ENCODE data around the gene AVP. TPM values are rescaled to one million over a fixed set of nuclear protein-coding genes. Genes with fewer than 3 reads are reported as not detected.
"Not testable (repeated sequence)": the region's sequence is repeated elsewhere in the genome, so short reads cannot be mapped to it uniquely, and the experiment has no call there.

AVP gene
- total RNA-seq, 1 experiment from 2014 or later: not detected

GRCh38 chr20:3126527-3126859, 42.0 kb upstream of the AVP start:
- no TSS peak for BruUV-seq (replicated peaks)
- Histone ChIP-seq H3K36me3 (ENCODE audit: control insufficient read depth, insufficient read depth, low read length) (no peaks in the 10 kb centered on the region), H3K4me1 (ENCODE audit: control insufficient read depth, insufficient read depth, low read length) (no peaks in the 10 kb centered on the region), H3K4me3 (ENCODE audit: low read depth in 2 of 2, low read length in 2 of 2) (no peak overlapping the region), H3K9me3 (ENCODE audit: control insufficient read depth, insufficient read depth, low read depth, low read length) (no peaks in the 10 kb centered on the region), H3K27ac (ENCODE audit: low read length) (no peak overlapping the region), H3K27me3 (ENCODE audit: control insufficient read depth, insufficient read depth, low read length) (no peaks in the 10 kb centered on the region)
- TF ChIP-seq CTCF (IDR thresholded peaks at IDR 0.05): no peak
- TF ChIP-seq POLR2AphosphoS5 (IDR thresholded peaks at IDR 0.05; ENCODE audit: low read depth, low read length): no peak
- no peak for TF ChIP-seq SIN3A (IDR thresholded peaks at IDR 0.05; ENCODE audit: borderline replicate concordance, insufficient read depth, low read depth, low read length)
- no peak for TF ChIP-seq TCF7L2 (IDR thresholded peaks at IDR 0.05; ENCODE audit: low read depth, low read length)
- TF ChIP-seq REST (IDR thresholded peaks at IDR 0.05; ENCODE audit: insufficient read depth in 1 of 2, low read depth in 2 of 2, low read length in 1 of 2): no peak
- DNase-seq (ENCODE audit: low read depth, low spot score) (no peak), ATAC-seq (no peak)
- intact Hi-C loops (cut with micrococcal nuclease; ENCODE audit: unreplicated experiment) (no loop called here), in situ Hi-C loops (cut with HindIII; ENCODE audit: low pct_unique_long_range_greater_than_20kb, low sequenced_read_pairs) (no loop called here)
- ChIA-PET CTCF (no interaction called here), POLR2A (no interaction called here)

GRCh38 chr20:3125776-3126526, 41.4 kb upstream of the AVP start:
- intact Hi-C loops (cut with micrococcal nuclease; ENCODE audit: unreplicated experiment); in situ Hi-C loops (cut with HindIII; ENCODE audit: low pct_unique_long_range_greater_than_20kb, low sequenced_read_pairs); H3K4me3 ChIP-seq (ENCODE audit: low read depth in 2 of 2, low read length in 2 of 2); POLR2A ChIA-PET; H3K4me1 ChIP-seq (ENCODE audit: control insufficient read depth, insufficient read depth, low read length); CTCF ChIA-PET; H3K27ac ChIP-seq (ENCODE audit: low read length); BruUV-seq (replicated peaks); DNase-seq (ENCODE audit: low read depth, low spot score); ATAC-seq; H3K36me3 ChIP-seq (ENCODE audit: control insufficient read depth, insufficient read depth, low read length); H3K27me3 ChIP-seq (ENCODE audit: control insufficient read depth, insufficient read depth, low read length); H3K9me3 ChIP-seq (ENCODE audit: control insufficient read depth, insufficient read depth, low read depth, low read length): not testable (repeated sequence)

- ATAC-seq; POLR2A ChIA-PET; H3K4me3 ChIP-seq (ENCODE audit: low read depth in 2 of 2, low read length in 2 of 2); CTCF ChIA-PET; in situ Hi-C loops (cut with HindIII; ENCODE audit: low pct_unique_long_range_greater_than_20kb, low sequenced_read_pairs); H3K27me3 ChIP-seq (ENCODE audit: control insufficient read depth, insufficient read depth, low read length); intact Hi-C loops (cut with micrococcal nuclease; ENCODE audit: unreplicated experiment); H3K4me1 ChIP-seq (ENCODE audit: control insufficient read depth, insufficient read depth, low read length); BruUV-seq (replicated peaks); H3K9me3 ChIP-seq (ENCODE audit: control insufficient read depth, insufficient read depth, low read depth, low read length); H3K27ac ChIP-seq (ENCODE audit: low read length); DNase-seq (ENCODE audit: low read depth, low spot score); H3K36me3 ChIP-seq (ENCODE audit: control insufficient read depth, insufficient read depth, low read length): not testable (repeated sequence)
Measured at GRCh38 chr20:3124773-3125560, 40.4 kb upstream of the AVP start.

GRCh38 chr20:3124163-3124562, 39.6 kb upstream of the AVP start:
- ATAC-seq; in situ Hi-C loops (cut with HindIII; ENCODE audit: low pct_unique_long_range_greater_than_20kb, low sequenced_read_pairs); H3K27me3 ChIP-seq (ENCODE audit: control insufficient read depth, insufficient read depth, low read length); H3K27ac ChIP-seq (ENCODE audit: low read length); CTCF ChIA-PET; DNase-seq (ENCODE audit: low read depth, low spot score); H3K9me3 ChIP-seq (ENCODE audit: control insufficient read depth, insufficient read depth, low read depth, low read length); H3K36me3 ChIP-seq (ENCODE audit: control insufficient read depth, insufficient read depth, low read length); intact Hi-C loops (cut with micrococcal nuclease; ENCODE audit: unreplicated experiment); H3K4me3 ChIP-seq (ENCODE audit: low read depth in 2 of 2, low read length in 2 of 2); BruUV-seq (replicated peaks); POLR2A ChIA-PET; H3K4me1 ChIP-seq (ENCODE audit: control insufficient read depth, insufficient read depth, low read length): not testable (repeated sequence)
